ENCODE results near the gene ANXA3.
"Not testable (repeated sequence)": the region's sequence is repeated elsewhere in the genome, so short reads cannot be mapped to it uniquely, and the experiment has no call there.

The ANXA3 gene

GRCh38 chr4:78571804-78572203 lies 20.2 kb downstream of the ANXA3 start:
- no peak for DNase-seq (ENCODE audit: low read depth)

DNA sequence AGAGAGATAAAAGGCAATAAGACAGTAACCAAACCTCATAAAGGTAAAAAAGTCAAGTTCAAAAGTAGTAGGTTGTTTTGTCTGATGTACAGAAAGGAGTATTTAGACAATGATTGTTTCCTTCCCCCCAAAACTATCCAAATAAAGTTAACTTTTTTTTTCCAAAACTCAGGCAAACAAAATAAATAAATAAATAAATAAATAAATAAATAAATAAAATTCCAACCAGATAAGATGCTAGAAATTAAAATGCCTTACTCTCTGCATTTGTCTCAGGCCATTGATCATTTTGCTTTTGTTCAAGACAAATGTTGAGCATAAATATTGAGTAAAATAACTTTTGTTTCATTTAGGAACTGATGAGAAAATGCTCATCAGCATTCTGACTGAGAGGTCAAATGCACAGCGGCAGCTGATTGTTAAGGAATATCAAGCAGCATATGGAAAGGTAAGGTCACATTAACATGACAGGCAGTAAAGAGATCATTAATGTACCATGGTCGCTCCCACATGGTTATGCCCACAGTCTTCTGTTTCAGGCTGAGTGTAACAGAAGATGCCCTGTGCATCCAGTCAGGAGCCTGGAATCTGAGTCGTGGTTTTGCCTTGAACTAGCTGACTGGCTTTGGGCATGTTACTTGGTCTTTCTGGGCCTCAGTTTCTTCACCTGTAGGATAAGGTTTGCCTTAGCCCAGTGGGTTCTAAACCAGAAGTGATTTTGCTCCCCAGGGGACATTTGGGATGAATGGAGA lies 27.3 kb downstream of the ANXA3 start:
- DNase-seq (ENCODE audit: low read depth): no peak

GRCh38 chr4:78581618-78582017 lies 30.0 kb downstream of the ANXA3 start:
- no peak for DNase-seq (ENCODE audit: low read depth)

DNA sequence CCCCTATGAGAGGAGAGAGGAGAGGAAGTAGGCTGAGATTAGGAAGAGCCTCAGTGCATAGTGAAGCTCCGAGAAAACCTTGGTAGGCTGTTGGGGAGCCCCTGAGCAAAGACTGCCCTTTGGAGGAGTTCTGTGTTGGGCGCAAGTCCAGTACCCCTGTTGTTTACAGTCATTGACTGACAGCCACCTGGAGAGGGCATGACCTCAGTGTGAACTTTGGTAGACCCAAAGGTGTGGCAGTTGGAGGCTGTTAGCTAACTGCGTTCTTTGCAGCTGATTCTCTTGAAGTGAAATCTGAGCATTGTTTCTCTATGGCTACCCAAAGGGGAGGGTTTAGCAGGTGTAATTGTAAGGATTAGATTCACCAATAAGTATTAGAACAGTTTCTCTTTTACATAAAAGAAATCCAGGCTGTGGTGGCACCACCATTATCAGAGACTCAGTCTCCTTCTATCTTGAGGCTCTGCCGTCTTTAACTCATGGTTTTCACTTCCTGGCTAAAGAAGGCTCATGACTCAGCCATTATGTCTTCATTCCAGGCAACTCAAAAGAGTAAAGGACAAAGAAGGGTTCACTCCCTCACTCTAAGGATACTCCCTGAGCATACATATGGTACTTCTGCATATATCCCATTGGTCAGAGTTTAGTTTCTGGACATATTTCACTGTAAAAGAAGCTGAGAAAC lies 33.4 kb downstream of the ANXA3 start:
- DNase-seq (ENCODE audit: low read depth): peak; percentile 42

- peak; percentile 43 for DNase-seq (ENCODE audit: low read depth)
Measured at GRCh38 chr4:78585633-78586032, 34.1 kb downstream of the ANXA3 start.

GRCh38 chr4:78588894-78589545 lies 37.5 kb downstream of the ANXA3 start:
- peak; percentile 25 for DNase-seq (ENCODE audit: low read depth)

DNA sequence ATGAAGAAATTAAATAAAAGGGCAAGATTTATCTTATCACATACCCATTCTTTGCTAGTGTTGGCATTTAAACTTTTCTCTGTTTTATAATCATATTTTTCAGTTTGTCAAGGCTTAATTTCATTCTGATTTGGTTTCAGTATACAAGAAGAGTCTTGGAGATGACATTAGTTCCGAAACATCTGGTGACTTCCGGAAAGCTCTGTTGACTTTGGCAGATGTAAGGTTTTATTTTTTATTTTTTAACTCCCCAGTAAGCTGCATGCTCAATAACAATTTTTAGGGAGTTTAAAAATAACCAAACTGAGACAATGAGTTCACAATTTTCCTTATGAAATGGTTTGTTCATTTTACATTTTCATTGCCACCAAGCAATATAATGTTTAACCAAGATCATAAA lies 39.8 kb downstream of the ANXA3 start:
- DNase-seq (ENCODE audit: low read depth): no peak

DNA sequence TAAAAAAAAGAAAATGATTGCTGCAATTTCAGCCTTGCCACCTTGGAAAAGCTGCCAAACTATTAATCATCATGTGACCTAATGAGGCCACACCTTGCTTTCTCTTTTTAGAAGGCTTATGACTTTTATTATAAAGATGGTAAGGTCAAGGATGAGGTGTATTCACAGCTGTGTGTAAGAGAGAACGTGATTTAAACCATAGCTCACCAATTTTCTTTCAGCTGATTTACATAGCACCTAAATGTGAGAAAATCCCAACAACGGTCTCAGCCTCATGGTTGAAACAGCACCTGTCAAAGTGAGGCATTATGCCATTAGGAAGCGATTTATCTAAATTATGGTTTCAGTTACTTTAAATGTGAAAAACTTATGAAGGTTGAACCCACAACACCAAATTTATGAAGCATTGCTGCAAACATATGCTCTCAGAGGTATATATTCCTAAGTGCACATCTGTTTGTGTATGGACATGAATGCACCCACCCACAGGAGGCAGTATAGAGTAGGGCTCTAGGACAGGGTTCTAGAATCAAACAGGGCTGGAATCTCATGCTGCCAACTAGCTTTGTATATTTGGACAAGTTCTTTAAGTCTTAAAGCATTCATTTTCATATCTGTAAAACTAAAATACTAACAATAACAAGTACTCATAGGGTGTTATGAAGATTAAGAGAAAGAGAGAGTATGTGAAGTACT lies 40.7 kb downstream of the ANXA3 start:
- DNase-seq (ENCODE audit: low read depth): no peak

DNA sequence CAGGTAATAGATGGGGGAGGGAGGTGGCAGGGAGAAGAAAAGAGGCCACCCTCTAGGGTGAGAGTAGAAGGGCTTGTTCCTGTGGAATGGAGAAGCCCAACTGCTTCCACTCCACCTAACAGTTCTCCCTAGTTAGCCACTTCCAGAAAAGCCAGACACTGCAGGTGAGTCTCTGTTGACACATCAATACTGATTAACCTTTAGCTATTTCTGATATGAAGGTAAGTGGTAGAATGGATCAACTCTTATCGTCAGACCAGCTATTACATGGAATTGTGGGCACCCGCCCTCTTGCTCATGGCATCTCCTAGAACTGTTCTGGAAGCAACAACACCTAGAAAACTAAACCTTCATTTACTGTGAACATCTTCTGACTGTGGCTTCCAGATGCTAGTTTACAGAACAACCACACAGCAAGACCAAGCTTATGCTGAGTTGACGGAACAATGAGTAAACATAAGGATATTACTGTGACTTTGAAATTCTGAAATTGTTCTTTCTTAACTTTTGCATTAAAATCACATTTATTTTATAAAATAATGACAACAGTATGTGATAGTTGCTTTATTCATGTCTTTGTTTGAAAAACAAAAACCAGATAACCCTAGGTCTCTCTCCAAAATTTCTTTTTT lies 44.7 kb downstream of the ANXA3 start:
- DNase-seq (ENCODE audit: low read depth): no peak

DNA sequence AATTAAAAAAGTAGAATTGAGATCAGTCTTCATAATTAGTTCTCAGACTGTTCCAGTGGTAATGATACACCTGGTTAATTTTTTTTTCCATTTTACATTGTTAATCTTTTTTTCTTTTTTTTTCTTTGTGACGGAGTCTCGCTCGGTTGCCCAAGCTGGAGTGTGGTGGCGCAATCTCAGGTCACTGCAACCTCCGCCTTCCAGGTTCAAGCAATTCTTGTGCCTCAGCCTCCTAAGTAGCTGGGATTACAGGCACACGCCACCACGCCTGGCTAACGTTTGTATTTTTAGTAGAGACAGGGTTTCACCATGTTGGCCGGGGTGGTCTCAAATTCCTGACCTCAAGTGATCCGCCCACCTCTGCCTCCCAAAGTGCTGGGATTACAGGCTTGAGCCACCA lies 46.9 kb downstream of the ANXA3 start:
- DNase-seq (ENCODE audit: low read depth): not testable (repeated sequence)

DNA sequence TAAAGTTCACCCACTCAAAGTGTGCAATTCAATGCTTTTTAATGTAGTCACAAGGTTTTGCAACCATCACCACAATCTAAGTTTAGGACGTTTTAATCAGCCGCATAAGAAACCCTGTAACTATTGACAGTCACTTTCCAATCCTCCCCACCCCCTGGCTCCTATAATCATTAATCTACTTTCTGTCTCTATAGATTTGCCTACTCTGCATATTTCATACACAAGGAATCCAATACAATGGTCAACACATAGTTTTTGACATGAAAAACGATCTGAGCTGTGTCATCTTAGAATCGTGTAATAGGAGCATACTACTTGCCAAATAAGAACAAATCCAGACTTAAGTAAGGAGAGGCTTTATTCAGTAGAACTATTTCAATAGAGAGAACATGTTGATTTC lies 47.6 kb downstream of the ANXA3 start:
- DNase-seq (ENCODE audit: low read depth): no peak

DNA sequence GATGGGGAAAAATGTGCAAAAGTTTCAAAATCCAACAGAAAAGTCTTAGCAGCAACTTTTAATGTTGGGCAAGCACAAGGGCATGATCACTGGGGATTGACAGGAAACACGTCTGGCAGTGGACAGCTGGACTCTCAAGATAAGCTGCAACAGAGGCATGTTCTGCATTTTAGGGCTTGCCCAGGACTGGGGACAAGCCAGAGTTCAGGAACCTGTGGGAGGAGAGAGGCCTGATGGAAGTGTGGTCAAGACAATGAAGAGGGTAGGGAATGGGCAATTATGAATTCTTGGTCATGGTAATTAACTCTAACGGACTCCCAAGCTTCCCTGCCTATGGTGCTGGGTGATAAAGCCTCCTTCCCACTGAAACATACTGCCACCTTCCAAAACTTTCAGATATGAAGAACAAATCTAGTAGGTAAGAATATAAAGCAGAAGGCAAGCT lies 48.4 kb downstream of the ANXA3 start:
- no peak for DNase-seq (ENCODE audit: low read depth)

- DNase-seq (ENCODE audit: low read depth): no peak
Measured at GRCh38 chr4:78601013-78601412, 49.4 kb downstream of the ANXA3 start.

DNA sequence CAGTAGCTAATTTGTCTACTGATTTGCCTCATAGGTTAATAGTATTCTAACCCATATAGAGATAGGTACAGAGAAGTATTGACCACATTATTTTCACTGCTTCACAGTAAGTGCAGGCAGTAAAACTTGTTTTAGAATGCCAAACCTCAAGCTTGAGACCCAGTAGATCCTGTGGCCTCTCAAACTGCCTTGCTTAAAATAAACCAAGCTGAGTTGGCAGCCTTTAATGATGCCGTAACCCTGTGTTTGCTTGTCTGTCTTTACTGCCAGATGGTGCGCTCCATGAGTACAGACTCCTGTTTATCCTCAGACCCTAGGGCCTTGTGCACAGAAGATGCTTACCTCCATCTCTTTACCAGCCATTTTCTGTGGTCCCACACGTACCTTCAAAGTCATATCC lies 50.8 kb downstream of the ANXA3 start:
- DNase-seq (ENCODE audit: low read depth): peak; percentile 15

- no peak for DNase-seq (ENCODE audit: low read depth)
Measured at GRCh38 chr4:78603384-78603783, 51.8 kb downstream of the ANXA3 start.

- no peak for DNase-seq (ENCODE audit: low read depth)
Measured at GRCh38 chr4:78604988-78605387, 53.4 kb downstream of the ANXA3 start.

- DNase-seq (ENCODE audit: low read depth): no peak
Measured at GRCh38 chr4:78606035-78606434, 54.5 kb downstream of the ANXA3 start.

DNA sequence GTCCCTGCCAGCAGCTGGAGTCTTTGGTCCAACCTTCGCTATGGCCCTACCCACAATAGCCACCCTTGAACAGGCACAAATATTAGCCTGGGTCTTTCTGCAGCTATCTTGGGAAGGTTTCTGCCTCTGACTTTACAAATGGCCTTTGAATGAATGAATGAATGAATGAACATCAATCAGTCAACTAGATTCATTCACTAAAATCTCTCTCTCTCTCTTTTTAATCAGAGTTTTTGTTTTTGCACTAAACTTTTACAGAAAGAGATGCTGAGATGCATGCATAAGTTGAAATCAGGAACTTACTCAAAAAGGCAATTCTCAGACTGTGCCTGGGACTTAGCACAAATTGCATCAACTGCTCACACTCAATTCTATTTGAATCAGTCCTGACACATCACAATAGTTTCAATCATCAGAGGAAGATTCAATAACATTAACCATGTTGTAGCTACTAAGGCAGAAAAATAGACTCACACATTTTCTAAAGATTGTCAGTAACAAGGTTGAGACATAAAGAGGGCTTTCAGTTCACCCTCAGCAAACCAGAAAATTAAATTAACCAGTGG lies 55.0 kb downstream of the ANXA3 start:
- DNase-seq (ENCODE audit: low read depth): no peak

DNA sequence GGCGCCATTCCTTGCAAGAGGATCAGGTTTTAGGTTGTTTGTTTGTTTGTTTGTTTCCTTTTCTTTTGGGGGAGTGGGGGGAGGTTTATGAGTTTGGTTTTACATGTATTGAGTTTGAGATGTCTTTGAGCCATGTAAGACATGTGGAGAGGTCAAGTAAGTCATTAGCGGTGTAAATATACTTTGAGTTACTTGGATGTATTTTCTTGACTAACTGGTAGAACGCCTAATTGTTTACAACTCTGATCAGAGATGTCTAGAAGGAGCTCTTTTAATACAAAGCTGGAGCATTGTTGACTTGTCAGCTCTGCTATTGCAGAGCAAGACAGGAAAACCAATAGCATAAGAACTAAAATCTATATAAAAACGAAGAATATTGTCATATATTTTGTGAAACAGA lies 57.1 kb downstream of the ANXA3 start:
- no peak for DNase-seq (ENCODE audit: low read depth)

- DNase-seq (ENCODE audit: low read depth): no peak
Measured at GRCh38 chr4:78609580-78609979, 58.0 kb downstream of the ANXA3 start.

GRCh38 chr4:78610546-78611214 lies 59.1 kb downstream of the ANXA3 start:
- peak; percentile 66 for DNase-seq (ENCODE audit: low read depth)
